ENCODE measurements around the gene TMEM97.

The TMEM97 gene

DNA sequence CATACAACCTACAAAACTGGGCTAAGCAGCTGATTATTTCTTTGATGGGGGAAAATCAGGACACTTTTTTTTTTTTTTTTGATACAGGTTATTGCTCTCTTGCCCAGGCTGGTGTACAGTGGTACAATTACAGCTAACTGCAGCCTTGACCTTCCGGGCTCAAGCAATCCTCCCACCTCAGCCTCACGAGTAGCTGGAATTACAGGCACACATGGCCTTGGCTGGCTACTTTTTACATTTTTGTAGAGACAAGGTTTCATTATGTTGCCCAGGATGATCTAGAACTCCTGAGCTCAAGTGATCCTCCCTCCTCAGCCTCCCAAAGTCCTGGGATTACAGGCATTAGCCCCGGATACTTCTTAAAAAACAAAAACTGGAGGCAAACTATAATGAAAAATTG lies 20.6 kb upstream of the TMEM97 start:
- H3K9ac ChIP-seq (ENCODE audit: insufficient read length), result no peak overlapping the region
- no peaks in the 10 kb centered on the region for H3K9me3 ChIP-seq (ENCODE audit: low read depth, low read length)
- no peak overlapping the region for H3K4me3 ChIP-seq
- H3K27ac ChIP-seq, result no peak overlapping the region
- TF ChIP-seq POLR2AphosphoS5 (IDR thresholded peaks at IDR 0.05; ENCODE audit: borderline replicate concordance, low read depth, low read length) (no peak), FOXP2 (optimal IDR thresholded peaks at IDR 0.05; ENCODE audit: control extremely low read depth, extremely low read length, insufficient read depth) (no peak), EZH2 (IDR thresholded peaks at IDR 0.05) (no peak)
- DNase-seq (ENCODE audit: low read depth, low spot score), result no peak
- H3K36me3 ChIP-seq (ENCODE audit: insufficient read depth, low read length), result no peaks in the 10 kb centered on the region

DNA sequence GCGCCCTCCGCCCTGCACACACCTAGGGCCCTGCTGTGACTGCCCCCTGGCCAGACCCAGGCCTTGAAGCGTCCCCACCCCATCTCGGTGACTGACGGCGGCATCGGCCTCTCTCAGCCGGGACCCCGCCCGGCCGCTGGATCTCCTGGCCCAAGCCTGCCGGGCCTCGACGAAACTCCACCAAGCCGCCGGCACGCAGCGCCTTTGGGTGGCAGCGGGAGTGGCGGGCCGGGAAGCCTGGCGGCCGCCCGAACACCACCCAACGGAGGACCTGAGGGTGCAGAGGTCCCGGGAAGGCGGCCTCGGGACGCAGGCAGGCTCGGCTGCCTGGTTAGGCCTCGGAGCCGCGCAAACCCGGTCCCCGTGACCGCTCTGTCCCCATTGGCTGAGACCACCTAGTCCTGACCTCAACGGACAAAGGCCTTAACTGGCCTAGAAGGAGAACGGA lies 12.0 kb upstream of the TMEM97 start:
- H3K36me3 ChIP-seq (ENCODE audit: insufficient read depth, low read length), result no peaks in the 10 kb centered on the region
- H3K9ac ChIP-seq (ENCODE audit: insufficient read length), result no peak overlapping the region
- DNase-seq (ENCODE audit: low read depth, low spot score), result no peak
- no peak for TF ChIP-seq POLR2AphosphoS5 (IDR thresholded peaks at IDR 0.05; ENCODE audit: borderline replicate concordance, low read depth, low read length)
- TF ChIP-seq EZH2 (IDR thresholded peaks at IDR 0.05), result no peak
- no peak for TF ChIP-seq FOXP2 (optimal IDR thresholded peaks at IDR 0.05; ENCODE audit: control extremely low read depth, extremely low read length, insufficient read depth)
- no peaks in the 10 kb centered on the region for H3K9me3 ChIP-seq (ENCODE audit: low read depth, low read length)
- H3K4me3 ChIP-seq, result no peak overlapping the region
- no peak overlapping the region for H3K27ac ChIP-seq

DNA sequence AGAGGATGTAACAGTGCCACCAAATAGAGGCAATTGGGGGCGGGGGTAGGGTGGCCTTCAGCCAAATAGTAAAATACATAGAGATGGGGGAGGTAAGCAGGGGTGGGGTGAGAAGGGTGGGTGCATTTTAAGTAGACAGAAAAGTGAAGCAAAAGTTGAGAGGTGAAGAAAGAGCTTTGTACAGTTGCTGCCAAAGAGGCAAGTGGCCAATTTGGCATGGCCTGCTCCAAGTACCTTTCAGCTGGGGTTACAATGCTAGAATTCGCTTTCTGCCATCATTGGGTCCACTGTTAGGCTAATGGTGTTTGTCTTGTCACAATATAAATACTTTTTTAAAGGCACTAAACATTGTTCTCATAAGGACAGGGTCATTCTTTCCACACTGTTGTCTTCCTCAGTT lies 5.2 kb upstream of the TMEM97 start:
- Histone ChIP-seq H3K36me3 (ENCODE audit: insufficient read depth, low read length) (no peaks in the 10 kb centered on the region), H3K9ac (ENCODE audit: insufficient read length) (no peak overlapping the region), H3K4me3 (no peak overlapping the region), H3K27ac (no peak overlapping the region), H3K9me3 (ENCODE audit: low read depth, low read length) (no peaks in the 10 kb centered on the region)
- DNase-seq (ENCODE audit: low read depth, low spot score), result no peak
- TF ChIP-seq FOXP2 (optimal IDR thresholded peaks at IDR 0.05; ENCODE audit: control extremely low read depth, extremely low read length, insufficient read depth) (no peak), EZH2 (IDR thresholded peaks at IDR 0.05) (no peak), POLR2AphosphoS5 (IDR thresholded peaks at IDR 0.05; ENCODE audit: borderline replicate concordance, low read depth, low read length) (no peak)

DNA sequence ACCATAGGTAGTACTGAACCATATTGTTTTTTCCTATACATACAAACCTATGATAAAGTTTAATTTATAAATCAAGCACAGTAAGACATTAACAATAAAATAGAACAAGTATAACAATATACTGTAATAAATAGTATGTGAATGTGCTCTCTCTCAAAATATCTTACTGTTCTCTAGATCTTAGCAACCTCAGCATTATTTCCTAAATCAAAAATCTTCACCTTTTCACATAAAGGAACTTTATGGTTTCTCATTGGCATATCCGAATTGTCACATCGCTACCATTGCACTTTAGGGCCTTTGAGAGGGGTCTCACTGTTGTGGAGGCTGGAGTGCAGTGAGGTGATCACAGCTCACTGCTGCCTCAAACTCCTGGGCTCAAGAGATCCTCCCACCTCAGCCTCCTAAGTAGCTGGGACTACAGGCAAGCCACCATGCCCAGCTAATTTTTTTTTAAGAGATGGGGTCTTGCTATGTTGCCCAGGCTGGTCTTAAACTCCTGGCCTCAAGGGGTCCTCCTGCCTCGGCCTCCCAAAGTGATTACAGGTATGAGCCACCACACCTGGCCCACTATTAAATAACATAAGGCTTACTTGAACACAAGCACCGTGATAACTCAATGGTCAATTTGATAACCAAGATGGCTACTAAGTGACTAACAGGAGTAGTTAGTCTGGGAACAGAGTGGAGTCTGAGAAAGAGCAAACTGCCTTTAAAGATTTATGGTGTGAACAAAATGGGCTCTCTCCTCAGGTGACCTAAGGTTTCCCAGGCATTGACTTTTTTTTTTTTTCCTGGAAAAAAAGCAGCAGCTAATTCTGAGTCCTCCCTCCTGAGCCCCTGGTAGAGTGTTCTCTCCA lies 2.9 kb upstream of the TMEM97 start:
- no peak for DNase-seq (ENCODE audit: low read depth, low spot score)
- TF ChIP-seq EZH2 (IDR thresholded peaks at IDR 0.05) (no peak), POLR2AphosphoS5 (IDR thresholded peaks at IDR 0.05; ENCODE audit: borderline replicate concordance, low read depth, low read length) (no peak), FOXP2 (optimal IDR thresholded peaks at IDR 0.05; ENCODE audit: control extremely low read depth, extremely low read length, insufficient read depth) (no peak)
- no peak overlapping the region for H3K9ac ChIP-seq (ENCODE audit: insufficient read length)
- H3K36me3 ChIP-seq (ENCODE audit: insufficient read depth, low read length), result peaks cover 8% of the 10 kb centered on the region; the same call in 1 of the 2 replicates
- no peak overlapping the region for H3K4me3 ChIP-seq
- H3K9me3 ChIP-seq (ENCODE audit: low read depth, low read length), result no peaks in the 10 kb centered on the region
- H3K27ac ChIP-seq, result no peak overlapping the region

DNA sequence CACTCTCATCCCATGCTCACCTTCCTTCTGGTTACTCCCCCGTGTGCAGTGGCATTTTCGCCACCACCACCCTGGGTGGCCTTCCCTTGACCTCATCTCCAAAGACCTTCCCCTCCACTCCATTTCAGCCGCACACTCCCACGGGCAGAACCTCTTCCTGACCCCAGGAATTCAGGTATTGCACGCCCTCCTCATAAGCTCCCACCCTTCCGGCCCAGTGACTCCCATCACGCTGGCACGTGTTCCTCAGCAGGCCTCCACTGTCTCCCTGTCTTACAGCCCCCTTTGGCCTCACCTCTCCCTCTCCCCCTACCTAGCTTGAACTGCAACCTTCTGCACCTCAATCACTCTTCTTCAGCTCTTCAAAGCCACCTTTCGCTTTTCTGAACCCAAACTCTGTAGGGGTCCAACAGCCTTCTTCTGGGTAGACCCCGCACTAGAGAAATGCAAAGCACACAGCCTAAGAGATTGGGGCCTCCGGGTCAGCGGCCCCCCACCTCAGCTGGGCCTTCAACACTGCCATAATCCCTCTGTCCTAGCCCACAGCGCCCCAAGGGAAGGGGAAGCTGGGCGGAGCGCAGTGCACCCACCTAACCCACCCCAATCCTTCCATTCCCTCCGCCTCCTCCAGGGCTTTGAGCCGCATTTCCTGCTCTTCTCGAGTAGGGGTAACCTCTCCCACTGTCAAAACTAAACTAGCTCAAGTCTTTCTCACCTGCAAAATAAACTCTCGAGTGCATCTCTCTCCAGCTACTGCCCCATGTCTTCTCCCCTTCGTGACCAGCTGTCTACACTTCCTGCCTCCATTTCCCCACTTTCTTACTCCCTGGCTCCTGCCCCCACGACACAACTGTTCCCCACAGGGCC lies 1.7 kb upstream of the TMEM97 start:
- no peak for TF ChIP-seq EZH2 (IDR thresholded peaks at IDR 0.05)
- Histone ChIP-seq H3K36me3 (ENCODE audit: insufficient read depth, low read length) (peaks cover 14% of the 10 kb centered on the region; the same call in 1 of the 2 replicates), H3K4me3 (no peak overlapping the region), H3K27ac (no peak overlapping the region), H3K9ac (ENCODE audit: insufficient read length) (no peak overlapping the region), H3K9me3 (ENCODE audit: low read depth, low read length) (no peaks in the 10 kb centered on the region)
- no peak for DNase-seq (ENCODE audit: low read depth, low spot score)

DNA sequence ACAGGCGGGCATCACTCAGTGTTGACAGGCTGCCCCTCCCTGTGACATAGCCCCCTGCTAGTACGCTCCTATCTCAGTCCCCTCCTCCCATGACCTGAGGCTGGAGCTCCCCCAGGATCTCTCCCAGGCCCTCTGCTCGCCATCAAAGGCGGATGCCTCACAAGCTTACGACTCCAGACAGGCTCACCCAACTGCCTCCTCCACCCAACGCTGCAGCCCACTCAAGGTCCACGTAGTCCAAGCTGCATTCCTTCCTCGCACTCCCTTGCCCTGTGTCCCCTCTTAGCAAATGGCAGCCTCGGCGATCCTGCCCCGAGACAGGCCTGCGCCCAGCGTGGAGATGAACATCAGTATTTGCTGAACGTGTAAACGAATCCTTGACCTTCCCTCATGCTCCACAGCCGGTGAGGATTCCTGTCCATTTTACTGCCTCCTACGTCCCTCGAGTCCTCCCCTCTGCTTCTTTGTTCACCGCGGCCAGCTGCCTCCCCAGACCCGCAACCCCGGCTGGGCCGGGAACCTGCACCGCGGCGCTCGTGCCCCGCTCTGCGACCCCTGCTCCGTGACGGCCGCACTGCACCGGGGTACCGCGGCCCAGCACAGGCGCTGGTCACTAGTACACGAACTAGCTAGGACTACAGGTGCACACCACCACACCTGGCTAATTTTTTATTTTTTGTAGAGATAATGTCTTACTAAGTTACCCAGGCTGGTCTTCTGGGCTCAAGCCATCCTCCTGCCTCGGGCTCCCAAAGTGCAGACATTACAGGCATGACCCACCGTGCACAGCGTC lies 838 bp upstream of the TMEM97 start:
- Histone ChIP-seq H3K9me3 (ENCODE audit: low read depth, low read length) (no peaks in the 10 kb centered on the region), H3K27ac (no peak overlapping the region), H3K4me3 (peak overlapping the region; percentile 96), H3K9ac (ENCODE audit: insufficient read length) (peak overlapping the region; percentile 87), H3K36me3 (ENCODE audit: insufficient read depth, low read length) (peaks cover 14% of the 10 kb centered on the region; the same call in 1 of the 2 replicates)
- DNase-seq (ENCODE audit: low read depth, low spot score), result no peak
- TF ChIP-seq FOXP2 (optimal IDR thresholded peaks at IDR 0.05; ENCODE audit: control extremely low read depth, extremely low read length, insufficient read depth) (no peak), POLR2AphosphoS5 (IDR thresholded peaks at IDR 0.05; ENCODE audit: borderline replicate concordance, low read depth, low read length) (no peak), EZH2 (IDR thresholded peaks at IDR 0.05) (no peak)

DNA sequence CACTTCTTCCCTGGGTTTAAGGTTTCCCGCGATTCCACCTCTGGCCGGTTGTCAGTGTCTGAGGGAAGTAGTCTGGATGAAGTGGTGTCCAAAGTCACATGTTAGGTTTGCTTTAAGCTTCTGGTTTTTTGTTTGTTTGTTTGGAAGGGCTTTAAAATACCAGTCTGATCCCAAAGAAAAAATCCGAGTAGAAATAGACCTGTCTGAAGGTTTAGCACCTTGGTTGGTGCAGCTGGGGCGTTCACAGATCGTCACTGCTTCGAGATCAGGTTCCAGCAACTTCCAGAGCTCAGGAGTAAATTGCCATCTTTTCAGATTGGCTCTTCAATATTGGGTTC lies 567 bp downstream of the TMEM97 start:
- H3K4me3 ChIP-seq, result peak overlapping the region; percentile 96
- H3K27ac ChIP-seq, result peak overlapping the region; percentile 58
- DNase-seq (ENCODE audit: low read depth, low spot score), result no peak
- H3K9ac ChIP-seq (ENCODE audit: insufficient read length), result peak overlapping the region; percentile 98
- peaks cover 21% of the 10 kb centered on the region for H3K36me3 ChIP-seq (ENCODE audit: insufficient read depth, low read length)
- TF ChIP-seq EZH2 (IDR thresholded peaks at IDR 0.05) (no peak), FOXP2 (optimal IDR thresholded peaks at IDR 0.05; ENCODE audit: control extremely low read depth, extremely low read length, insufficient read depth) (no peak), POLR2AphosphoS5 (IDR thresholded peaks at IDR 0.05; ENCODE audit: borderline replicate concordance, low read depth, low read length) (no peak)
- H3K9me3 ChIP-seq (ENCODE audit: low read depth, low read length), result no peaks in the 10 kb centered on the region

Measured in SK-N-MC (cell line).